Measurements from ENCODE around the gene TRPM3. TPM values are rescaled to one million over a fixed set of nuclear protein-coding genes. Genes with fewer than 3 reads are reported as not detected.
A peak's percentile ranks its signal among the peaks of the same experiment; 100 is the strongest.

Gene TRPM3
- total RNA-seq, 1 experiment from 2014 or later = not detected

GRCh38 chr9:70535546-70536323 is 585.7 kb downstream of the TRPM3 start:
- in situ Hi-C loops (cut with HindIII; ENCODE audit: low sequenced_read_pairs) = no loop called here

DNA sequence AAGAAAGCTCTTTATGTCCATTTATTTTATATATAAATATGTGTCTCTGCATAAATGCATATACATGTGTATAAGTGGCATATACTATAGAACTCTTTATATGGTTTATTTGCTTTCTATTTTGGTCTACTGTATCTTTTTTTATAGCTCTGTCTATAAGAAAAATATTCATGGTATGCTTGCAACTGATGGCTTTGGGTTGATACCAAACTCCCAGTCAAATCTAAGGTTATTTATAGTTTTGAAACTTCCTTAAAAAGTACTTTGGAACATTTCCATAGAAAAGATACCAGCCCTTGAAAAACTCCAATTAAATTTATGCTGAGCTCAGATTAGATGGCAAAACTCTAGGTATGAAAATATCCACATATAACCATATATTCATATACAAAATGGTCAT is 587.0 kb downstream of the TRPM3 start:
- DNase-seq (ENCODE audit: low spot score) = no peak
- in situ Hi-C loops (cut with HindIII; ENCODE audit: low sequenced_read_pairs) = no loop called here

More at GRCh38 chr9:70535546-70536323, 585.7 kb downstream of the TRPM3 start:
- peak; percentile 98 for DNase-seq (ENCODE audit: low spot score)

DNA sequence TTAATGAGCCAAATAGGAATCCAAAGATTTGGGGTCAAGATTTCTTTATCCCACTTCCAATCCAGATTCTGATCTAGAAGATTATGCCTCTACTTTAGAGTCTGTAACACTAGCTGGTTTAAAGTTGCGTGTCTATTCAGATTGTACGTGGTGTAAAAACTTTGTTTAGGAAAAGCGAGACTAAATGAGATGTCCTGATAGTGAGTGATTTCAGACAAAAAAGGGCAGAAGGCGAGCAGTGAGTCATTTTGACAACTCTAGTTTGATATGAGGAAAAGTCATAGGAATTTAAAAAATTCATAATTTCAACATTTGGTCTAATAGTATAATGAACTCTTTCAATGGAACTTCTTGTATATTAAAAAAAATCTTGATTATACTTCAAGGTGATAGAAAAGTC is 587.4 kb downstream of the TRPM3 start:
- in situ Hi-C loops (cut with HindIII; ENCODE audit: low sequenced_read_pairs) = no loop called here
- no peak for DNase-seq (ENCODE audit: low spot score)

- no peak for DNase-seq (ENCODE audit: low spot score)
- in situ Hi-C loops (cut with HindIII; ENCODE audit: low sequenced_read_pairs) = no loop called here
These were observed 587.9 kb downstream of the TRPM3 start for GRCh38 chr9:70533492-70533891.

GRCh38 chr9:70532716-70533115 is 588.7 kb downstream of the TRPM3 start:
- no peak for DNase-seq (ENCODE audit: low spot score)
- in situ Hi-C loops (cut with HindIII; ENCODE audit: low sequenced_read_pairs) = no loop called here

GRCh38 chr9:70531311-70531710 is 590.1 kb downstream of the TRPM3 start:
- DNase-seq (ENCODE audit: low spot score) = no peak
- in situ Hi-C loops (cut with HindIII; ENCODE audit: low sequenced_read_pairs) = no loop called here

GRCh38 chr9:70530716-70531115 is 590.7 kb downstream of the TRPM3 start:
- no peak for DNase-seq (ENCODE audit: low spot score)
- in situ Hi-C loops (cut with HindIII; ENCODE audit: low sequenced_read_pairs) = no loop called here

- DNase-seq (ENCODE audit: low spot score) = no peak
- in situ Hi-C loops (cut with HindIII; ENCODE audit: low sequenced_read_pairs) = no loop called here
These were observed 591.6 kb downstream of the TRPM3 start for GRCh38 chr9:70529833-70530232.

GRCh38 chr9:70529377-70529776 is 592.0 kb downstream of the TRPM3 start:
- in situ Hi-C loops (cut with HindIII; ENCODE audit: low sequenced_read_pairs) = no loop called here
- no peak for DNase-seq (ENCODE audit: low spot score)

GRCh38 chr9:70526902-70527301 is 594.5 kb downstream of the TRPM3 start:
- in situ Hi-C loops (cut with HindIII; ENCODE audit: low sequenced_read_pairs) = no loop called here
- DNase-seq (ENCODE audit: low spot score) = peak; percentile 34

DNA sequence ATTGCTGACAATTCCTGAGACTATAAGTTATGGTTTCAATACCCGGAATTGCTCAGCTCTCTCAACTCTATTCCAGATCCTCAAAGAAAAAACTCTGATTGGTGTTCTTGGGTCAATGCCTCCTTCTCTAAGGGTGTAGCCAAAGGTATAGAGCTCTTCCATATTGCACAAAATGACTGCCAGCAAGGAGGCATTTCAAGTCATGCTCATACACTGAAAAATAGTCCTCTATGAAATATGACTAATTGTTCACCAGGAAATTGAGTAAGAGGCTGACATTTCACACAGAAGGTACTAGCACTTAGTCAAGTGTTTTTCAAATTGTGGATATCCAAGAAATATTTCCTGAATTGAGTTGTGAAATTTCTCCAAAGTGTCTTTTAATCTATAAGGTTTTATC is 595.9 kb downstream of the TRPM3 start:
- in situ Hi-C loops (cut with HindIII; ENCODE audit: low sequenced_read_pairs) = no loop called here
- no peak for DNase-seq (ENCODE audit: low spot score)

DNA sequence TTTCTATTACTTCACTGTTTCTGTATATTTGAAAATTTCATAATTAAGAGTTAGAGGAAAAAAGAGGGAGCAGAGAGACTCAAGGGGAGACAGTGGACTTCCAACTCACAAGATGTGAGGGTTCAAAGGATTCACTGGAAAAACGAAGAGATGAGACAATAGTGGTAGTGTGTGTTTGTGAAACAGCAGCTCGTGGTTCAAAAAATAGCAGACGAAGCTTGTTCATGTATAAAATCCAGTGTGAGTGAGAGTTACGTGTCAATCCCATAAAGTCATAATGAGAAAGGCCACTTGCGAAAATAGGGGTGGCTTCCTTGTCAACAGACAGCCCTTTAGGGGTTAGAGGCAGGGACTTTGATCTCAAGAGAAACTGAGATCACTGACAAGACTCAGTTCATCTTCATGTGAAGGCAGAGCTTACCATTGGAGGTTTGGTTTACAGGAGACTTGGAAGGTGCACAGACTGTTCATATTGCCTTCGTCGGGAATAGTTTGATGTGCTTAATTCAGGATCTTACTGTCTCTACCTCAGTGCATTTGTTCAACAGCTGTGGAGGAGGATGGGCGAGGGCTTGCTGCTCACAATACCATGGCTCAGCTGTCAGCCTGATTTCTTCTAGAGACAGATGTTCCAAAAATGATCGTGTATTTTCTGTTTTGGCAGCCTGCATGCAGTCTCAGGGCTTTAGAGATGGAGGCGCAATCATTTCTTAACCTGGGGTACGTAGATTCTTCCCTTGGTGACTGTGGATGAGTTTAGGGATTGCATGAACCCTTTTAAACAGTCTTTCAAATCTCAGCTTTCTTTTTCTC is 601.3 kb downstream of the TRPM3 start:
- DNase-seq (ENCODE audit: low spot score) = no peak
- in situ Hi-C loops (cut with HindIII; ENCODE audit: low sequenced_read_pairs) = no loop called here

GRCh38 chr9:70517926-70518610 is 603.4 kb downstream of the TRPM3 start:
- in situ Hi-C loops (cut with HindIII; ENCODE audit: low sequenced_read_pairs) = no loop called here
- DNase-seq (ENCODE audit: low spot score) = no peak

DNA sequence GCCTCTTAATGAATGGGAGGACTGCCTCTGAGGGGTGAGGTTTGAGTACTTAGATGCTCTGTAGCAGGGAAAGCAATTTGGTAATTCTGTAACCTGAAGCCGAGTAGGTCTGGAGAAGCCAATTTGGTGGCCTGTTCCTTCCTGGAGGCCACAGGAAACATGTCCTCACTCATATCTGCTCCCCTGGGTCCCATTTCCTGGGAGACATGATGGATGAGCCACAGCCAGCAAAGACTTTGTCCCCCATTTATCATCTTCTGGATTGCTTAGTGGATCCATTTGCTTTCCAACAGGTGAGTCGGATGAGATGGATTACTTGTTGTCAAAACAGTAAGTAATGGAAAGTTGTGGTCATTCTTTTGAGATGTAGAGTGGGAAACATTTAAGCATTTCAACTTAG is 607.1 kb downstream of the TRPM3 start:
- in situ Hi-C loops (cut with HindIII; ENCODE audit: low sequenced_read_pairs) = no loop called here

DNA sequence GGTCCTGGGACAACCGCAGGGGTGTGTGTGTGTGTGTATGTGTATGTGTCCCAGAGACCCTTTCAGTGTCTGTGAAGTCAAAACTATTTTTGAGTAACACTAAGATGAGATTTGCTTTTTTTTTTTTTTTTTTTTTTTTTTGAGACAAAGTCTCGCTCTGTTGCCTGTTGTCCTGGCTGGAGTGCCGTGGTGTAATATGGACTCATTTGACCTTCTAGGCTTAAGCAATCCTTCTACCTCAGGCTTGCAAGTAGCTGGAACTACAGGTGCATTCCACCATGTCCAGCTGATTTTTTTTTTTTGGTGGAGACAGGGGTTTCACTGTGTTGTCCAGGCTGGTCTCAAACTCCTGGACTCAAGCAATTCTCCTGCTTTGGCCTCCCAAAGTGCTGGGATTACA is 609.6 kb downstream of the TRPM3 start:
- in situ Hi-C loops (cut with HindIII; ENCODE audit: low sequenced_read_pairs) = no loop called here
- DNase-seq (ENCODE audit: low spot score) = no peak

More for the DNA sequence above, 607.1 kb downstream of the TRPM3 start:
- no peak for DNase-seq (ENCODE audit: low spot score)

DNA sequence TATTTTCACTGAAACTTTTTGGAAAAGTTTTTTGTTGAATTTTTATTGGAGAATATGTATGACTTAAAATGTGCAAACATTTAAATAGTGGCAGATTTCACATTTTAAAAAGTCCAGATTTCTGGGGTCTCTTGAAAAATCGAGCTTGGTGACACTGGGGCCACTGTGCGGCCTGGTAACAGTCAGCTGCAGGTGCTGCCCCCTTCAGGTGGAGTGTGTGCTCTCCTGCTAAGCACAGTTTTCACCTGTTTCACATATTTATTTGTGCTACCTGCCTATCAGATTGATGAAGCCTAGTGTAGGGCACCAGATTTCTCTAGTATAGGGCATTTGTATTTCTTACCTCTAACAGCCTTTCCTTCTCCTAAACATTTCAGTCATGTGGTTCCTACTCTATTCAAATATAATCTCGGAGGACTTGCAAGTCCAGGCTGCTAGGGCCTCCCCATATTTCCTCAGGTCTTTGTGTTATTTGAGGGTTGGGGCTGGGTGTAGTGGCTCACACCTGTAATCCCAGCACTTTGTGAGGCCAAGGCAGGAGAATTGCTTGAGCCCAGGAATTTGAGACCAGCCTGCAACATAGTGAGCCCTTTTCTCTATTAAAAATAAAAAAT is 611.2 kb downstream of the TRPM3 start:
- in situ Hi-C loops (cut with HindIII; ENCODE audit: low sequenced_read_pairs) = no loop called here
- peak; percentile 29 for DNase-seq (ENCODE audit: low spot score)

- DNase-seq (ENCODE audit: low spot score) = no peak
- in situ Hi-C loops (cut with HindIII; ENCODE audit: low sequenced_read_pairs) = no loop called here
These were observed 615.3 kb downstream of the TRPM3 start for GRCh38 chr9:70506159-70506558.

- DNase-seq (ENCODE audit: low spot score) = no peak
- in situ Hi-C loops (cut with HindIII; ENCODE audit: low sequenced_read_pairs) = no loop called here
These were observed 616.6 kb downstream of the TRPM3 start for GRCh38 chr9:70504834-70505233.

DNA sequence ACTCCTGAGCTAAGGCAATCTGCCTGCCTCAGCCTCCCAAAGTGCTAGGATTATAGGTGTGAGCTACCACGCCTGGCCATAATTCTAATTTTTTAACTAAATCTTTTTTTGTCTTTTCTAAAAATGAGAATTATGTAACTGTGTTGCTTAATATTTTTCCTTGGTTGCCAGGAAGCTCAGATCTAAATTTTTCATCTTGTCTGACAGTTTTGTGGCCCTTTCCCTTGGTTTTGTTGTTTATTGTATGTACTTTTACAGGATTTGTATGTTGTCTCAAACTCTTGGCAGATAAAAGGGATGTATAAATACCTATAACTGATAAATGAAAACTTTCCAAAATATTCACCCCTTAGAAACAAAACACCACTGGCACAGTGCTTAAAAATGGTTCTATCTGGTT is 618.7 kb downstream of the TRPM3 start:
- no peak for DNase-seq (ENCODE audit: low spot score)
- in situ Hi-C loops (cut with HindIII; ENCODE audit: low sequenced_read_pairs) = no loop called here

DNA sequence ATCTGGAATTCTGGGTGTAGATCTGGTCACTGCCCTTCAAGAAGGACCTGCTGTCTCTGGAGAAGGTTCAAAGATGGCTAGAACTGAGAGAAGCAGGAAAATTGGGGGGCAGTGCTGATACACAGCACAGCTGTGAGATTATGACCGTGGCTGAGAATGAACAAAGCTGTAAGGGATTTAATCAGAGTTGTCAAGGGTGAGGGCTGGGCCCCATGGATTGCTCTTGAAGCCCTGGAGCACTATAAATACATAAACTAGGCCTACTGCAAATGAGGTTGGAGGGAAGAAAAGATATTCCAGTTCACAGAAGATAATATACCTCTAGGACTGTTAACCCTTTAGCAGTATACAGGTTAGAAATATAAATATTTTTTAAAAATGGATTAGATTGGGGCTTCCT is 620.6 kb downstream of the TRPM3 start:
- no peak for DNase-seq (ENCODE audit: low spot score)
- in situ Hi-C loops (cut with HindIII; ENCODE audit: low sequenced_read_pairs) = no loop called here

Measured in G401 (cell line).